ENCODE data around the gene CYP4F2. TPM values are rescaled to one million over a fixed set of nuclear protein-coding genes. Genes with fewer than 3 reads are reported as not detected.

Gene CYP4F2
- total and polyA plus RNA-seq, 2 of the 8 experiments (the other 6 are each of a cell fraction or from before 2014, with no cell fraction given), result not detected

- Histone ChIP-seq H3K23me2 (ENCODE audit: low read depth, low read length) (no peaks in the 10 kb centered on the region), H4K5ac (ENCODE audit: insufficient read length, low read depth, low read length) (no peak overlapping the region), H3K56ac (replicated peaks; ENCODE audit: insufficient read length, low read depth, low read length) (no peak overlapping the region), H2AFZ (ENCODE audit: low read length) (no peak overlapping the region), H3K9me3 (ENCODE audit: insufficient read depth in 2 of 2, low read depth in 1 of 2, low read length in 1 of 2) (peaks cover 47 to 66% of the 10 kb centered on the region in 2 experiments; a peak in 3 of 4 replicates), H3K23ac (ENCODE audit: insufficient read length) (no peak overlapping the region), H2BK12ac (ENCODE audit: low read depth, low read length) (no peak overlapping the region), H3K14ac (ENCODE audit: insufficient read length) (no peak overlapping the region), H3K27ac (ENCODE audit: low read depth, low read length) (no peak overlapping the region), H2AK5ac (ENCODE audit: low read depth, low read length) (no peak overlapping the region), H3K79me2 (ENCODE audit: control insufficient read depth in 1 of 2, insufficient read depth in 2 of 2, low read length in 2 of 2) (no peaks in the 10 kb centered on the region), H3K79me1 (ENCODE audit: low read depth, low read length) (no peaks in the 10 kb centered on the region), H3K9ac (replicated peaks in 1 of 4; ENCODE audit: extremely low read depth in 1 of 4, low read depth in 3 of 4, low read length in 3 of 4) (no peak overlapping the region), H2BK15ac (ENCODE audit: low read length) (no peak overlapping the region), H3K4ac (replicated peaks; ENCODE audit: insufficient read length, low read depth, low read length) (no peak overlapping the region), H3K4me1 (replicated peaks in 1 of 4; ENCODE audit: control insufficient read depth in 3 of 4, insufficient read depth in 4 of 4, low read length in 3 of 4) (no peaks in the 10 kb centered on the region), H3K4me3 (ENCODE audit: extremely low read depth in 1 of 4, insufficient read depth in 2 of 4, low read depth in 3 of 4, low read length in 4 of 4) (no peak overlapping the region), H3K27me3 (replicated peaks in 1 of 4; ENCODE audit: control insufficient read depth in 3 of 4, extremely low read depth in 1 of 4, insufficient read depth in 3 of 4, low read length in 3 of 4) (no peaks in the 10 kb centered on the region), H3K4me2 (ENCODE audit: insufficient read depth in 1 of 2, low read depth in 2 of 2, low read length in 2 of 2) (no peak overlapping the region), H4K91ac (replicated peaks; ENCODE audit: insufficient read length, low read length) (no peak overlapping the region), H4K20me1 (replicated peaks in 1 of 2; ENCODE audit: control insufficient read depth in 1 of 2, insufficient read depth in 2 of 2, low read length in 2 of 2) (no peaks in the 10 kb centered on the region), H2BK5ac (ENCODE audit: low read depth, low read length) (no peak overlapping the region), H4K8ac (ENCODE audit: extremely low read depth, insufficient read depth, low read length) (no peak overlapping the region), H3K18ac (ENCODE audit: extremely low read depth, low read length) (no peak overlapping the region), H2BK20ac (ENCODE audit: low read length) (no peak overlapping the region), H3K36me3 (ENCODE audit: control insufficient read depth in 2 of 4, insufficient read depth in 4 of 4, low read length in 3 of 4) (no peaks in the 10 kb centered on the region; a peak in 1 of 8 replicates), H2BK120ac (replicated peaks; ENCODE audit: low read depth, low read length) (no peak overlapping the region)
- WGBS, 2 experiments (ENCODE audit: extremely low coverage in 1 of 2, insufficient coverage in 1 of 2, insufficient read length in 1 of 2, insufficient replicate concordance in 2 of 2, low coverage in 1 of 2, low lambda C conversion rate in 2 of 2, missing lambda C conversion rate in 1 of 2), result 83% methylated on average over 4 of the region's 6 CpGs; no CpG with 5 or more reads in 1 of the 2 experiments
- ChIA-PET POLR2A (ENCODE audit: partially characterized antibody) (no interaction called here), CTCF (ENCODE audit: partially characterized antibody) (no interaction called here)
- DNase-seq (ENCODE audit: low read depth in 1 of 2, low spot score in 2 of 2), result no peak
- no peak for FAIRE-seq
- no peak for TF ChIP-seq RBBP5 (IDR thresholded peaks at IDR 0.05; ENCODE audit: borderline replicate concordance, low read depth, low read length)
- TF ChIP-seq RXRA (IDR thresholded peaks at IDR 0.05; ENCODE audit: insufficient read depth, low read depth, low read length), result no peak
- TF ChIP-seq CEBPB (IDR thresholded peaks at IDR 0.05; ENCODE audit: low read depth, low read length), result no peak
- no peak for TF ChIP-seq HDAC2 (IDR thresholded peaks at IDR 0.05; ENCODE audit: borderline replicate concordance in 1 of 2, low read depth in 2 of 2, low read length in 2 of 2)
- no peak for TF ChIP-seq EGR1 (IDR thresholded peaks at IDR 0.05; ENCODE audit: borderline replicate concordance, low read depth, low read length)
- TF ChIP-seq CTBP2 (IDR thresholded peaks at IDR 0.05; ENCODE audit: borderline replicate concordance, insufficient read depth, insufficient read length, low read length), result no peak
- TF ChIP-seq MAFK (IDR thresholded peaks at IDR 0.05; ENCODE audit: low read depth, low read length), result no peak
- TF ChIP-seq ZNF274 (IDR thresholded peaks at IDR 0.05; ENCODE audit: borderline replicate concordance, extremely low read depth, low read length), result no peak
- TF ChIP-seq SP1 (IDR thresholded peaks at IDR 0.05; ENCODE audit: low read depth, low read length), result no peak
- no peak for TF ChIP-seq TBP (IDR thresholded peaks at IDR 0.05; ENCODE audit: low read depth, low read length)
- no peak for TF ChIP-seq BCL11A (IDR thresholded peaks at IDR 0.05; ENCODE audit: low read depth in 2 of 2, low read length in 2 of 2)
- TF ChIP-seq BRCA1 (IDR thresholded peaks at IDR 0.05; ENCODE audit: low read depth, low read length), result no peak
- no peak for TF ChIP-seq TAF1 (IDR thresholded peaks at IDR 0.05; ENCODE audit: low read depth, low read length)
- no peak for TF ChIP-seq ATF2 (IDR thresholded peaks at IDR 0.05; ENCODE audit: low read length)
Observed at GRCh38 chr19:15913384-15913783, 15.5 kb upstream of the CYP4F2 start.

Data from H1 (cell line).